GM18505 (cell line): ENCODE results near the gene RUNX2.

Source experiments
- ATAC-seq: cut with Tn5 transposase; IDR thresholded peaks from one replicate; pipeline ENCODE4 v1.9.1; 2021; ENCODE audit not compliant: unreplicated experiment
- POLR2A ChIP-seq: IDR thresholded peaks from 4 replicates; pipeline ENCODE4 v1.6.1; 2011; ENCODE audit warnings: borderline replicate concordance; ENCODE audit not compliant: insufficient read depth, insufficient read length; ENCODE audit errors: extremely low read depth

The RUNX2 gene

DNA sequence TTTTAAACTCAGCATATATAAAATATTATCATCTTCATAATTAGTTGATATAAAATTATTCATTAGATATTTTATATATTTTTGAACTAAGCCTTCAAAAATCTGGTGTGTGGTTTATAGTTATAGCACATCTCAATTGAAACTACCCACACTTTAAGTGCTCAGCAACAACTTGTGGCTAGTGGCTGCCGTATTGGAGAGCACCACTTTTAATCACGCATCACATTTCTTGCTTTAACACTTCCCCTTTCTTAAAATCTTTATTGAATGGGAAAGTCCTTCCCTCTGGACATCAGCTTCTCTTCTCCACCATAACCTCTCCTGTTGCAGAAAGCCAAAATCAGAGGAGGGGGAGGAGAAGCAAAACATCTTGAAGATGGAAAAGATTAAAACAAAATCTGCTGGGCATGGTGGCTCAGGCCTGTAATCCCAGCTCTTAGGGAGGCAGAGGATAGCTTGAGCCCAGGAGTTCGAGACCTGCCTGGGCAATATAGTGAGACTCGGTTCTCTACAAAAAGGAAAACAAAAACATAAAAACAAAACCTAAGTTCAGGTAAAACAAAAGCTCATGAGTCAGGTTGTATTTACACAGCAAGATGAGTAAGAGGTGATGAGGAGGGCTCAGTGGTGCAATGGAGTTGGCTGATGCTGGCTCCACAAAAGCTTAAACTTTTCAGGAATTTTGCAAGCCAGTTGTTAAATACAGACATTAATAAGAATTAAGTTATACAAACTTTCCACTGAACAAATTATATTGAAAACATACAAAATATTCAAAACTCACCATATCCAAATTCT, 286.6 kb downstream of the RUNX2 start:
- TF ChIP-seq POLR2A, result no peak
- ATAC-seq, result no peak

DNA sequence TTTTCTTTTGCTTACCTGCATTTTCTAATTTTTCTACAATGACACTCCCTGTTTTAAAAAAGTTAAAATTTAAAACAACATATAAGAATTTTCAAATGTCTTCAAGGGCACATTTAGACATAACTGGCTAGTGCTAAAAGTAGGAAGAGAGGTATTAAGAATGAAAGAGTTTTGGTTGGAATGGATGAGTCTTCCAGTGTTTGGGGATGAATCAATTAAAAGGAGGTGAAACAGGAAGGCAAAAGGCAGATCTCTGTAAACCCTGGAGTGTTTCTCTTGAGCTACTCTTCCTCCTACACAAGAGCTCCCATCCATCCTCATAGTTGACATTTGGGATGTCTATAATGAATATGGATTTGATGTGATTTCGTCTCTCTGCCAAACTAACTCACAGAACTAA, 288.1 kb downstream of the RUNX2 start:
- no peak for ATAC-seq
- no peak for TF ChIP-seq POLR2A

DNA sequence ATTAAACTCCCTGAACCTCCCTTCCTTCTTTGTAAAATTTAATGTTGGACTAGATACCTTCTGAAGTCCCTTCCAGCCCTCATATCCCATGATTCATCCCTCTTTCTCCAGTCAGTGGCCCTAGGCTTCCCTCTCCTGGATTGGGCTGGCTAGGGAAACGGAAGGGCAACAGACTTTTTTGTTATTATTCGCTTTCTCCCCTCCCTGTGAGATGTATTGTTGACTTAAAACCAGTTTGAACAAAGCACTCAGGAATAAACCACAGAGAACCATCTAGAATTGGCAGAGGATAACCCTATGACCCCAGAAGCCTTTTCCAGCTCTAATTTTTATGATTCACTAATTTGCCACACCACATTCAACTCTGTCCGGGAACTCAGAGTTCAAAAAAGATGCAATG, 289.3 kb downstream of the RUNX2 start:
- ATAC-seq, result no peak

DNA sequence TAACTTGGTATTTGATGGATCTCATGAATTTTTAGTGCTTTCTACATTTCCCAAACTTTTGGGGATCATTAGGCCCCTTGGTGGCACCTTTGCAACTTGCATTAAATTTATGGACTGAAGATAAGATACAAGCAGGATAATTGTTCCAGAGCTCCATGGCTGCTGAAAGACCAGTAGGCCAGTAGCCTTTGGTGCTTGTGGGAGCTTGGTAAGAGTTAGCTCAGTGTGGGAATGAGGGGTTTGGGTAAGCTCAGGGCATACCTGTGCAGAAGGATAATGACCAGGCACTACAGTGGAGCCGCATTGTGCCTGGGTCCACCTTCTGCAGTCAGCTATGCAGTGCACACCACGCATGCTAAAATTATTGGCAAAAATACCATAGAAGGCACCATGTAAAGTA, 290.1 kb downstream of the RUNX2 start:
- TF ChIP-seq POLR2A, result no peak
- ATAC-seq, result no peak

More for the DNA sequence above, 289.3 kb downstream of the RUNX2 start:
- no peak for TF ChIP-seq POLR2A

DNA sequence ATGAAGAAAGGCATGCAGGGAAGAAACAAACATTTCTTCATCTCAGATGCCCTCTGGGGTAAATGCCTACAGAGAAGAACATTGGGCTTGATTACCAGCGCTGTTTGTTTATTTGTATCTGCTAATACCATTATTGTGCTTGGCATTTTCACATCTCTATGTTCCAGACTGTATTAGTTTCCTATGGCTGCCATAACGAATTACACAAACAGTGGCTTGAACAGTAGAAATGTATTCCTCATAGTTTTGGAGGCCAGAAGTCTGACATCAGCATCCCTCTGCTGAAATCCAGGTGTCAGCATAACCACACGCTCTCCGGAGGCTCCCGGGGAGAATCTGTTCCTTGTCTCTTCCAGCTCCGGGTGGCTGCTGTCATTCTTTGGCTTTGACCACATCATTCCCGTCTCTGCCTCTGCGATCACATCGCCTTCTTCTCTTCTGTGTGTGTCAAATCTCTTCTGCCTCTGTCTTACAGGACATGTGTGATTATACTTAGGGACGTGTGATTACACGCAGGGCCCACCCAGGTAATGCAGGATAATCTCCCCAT, 291.2 kb downstream of the RUNX2 start:
- no peak for ATAC-seq
- TF ChIP-seq POLR2A, result no peak

DNA sequence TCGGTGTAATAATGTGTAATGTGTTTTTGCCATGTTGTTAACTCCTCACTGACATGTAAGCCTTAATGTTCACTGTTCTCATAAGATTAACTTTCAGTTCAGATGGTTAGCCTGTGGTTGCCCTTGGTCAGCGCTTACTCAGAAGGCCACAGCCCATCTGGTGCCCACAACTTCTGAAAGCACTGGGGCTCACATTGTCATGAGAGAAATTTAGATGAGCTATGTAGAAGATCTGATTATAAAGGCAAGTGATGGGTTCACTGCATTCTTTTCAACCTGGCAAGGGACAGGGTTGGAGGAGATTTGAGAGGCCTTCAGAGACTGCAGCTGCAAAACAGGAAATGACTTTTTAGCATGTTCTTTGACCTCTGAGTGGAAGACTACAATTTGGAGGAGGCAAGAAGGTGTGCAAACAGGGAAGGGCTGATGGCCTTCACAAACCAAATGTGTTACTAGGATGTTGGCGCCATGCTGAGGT, 291.9 kb downstream of the RUNX2 start:
- no peak for TF ChIP-seq POLR2A
- ATAC-seq, result no peak

DNA sequence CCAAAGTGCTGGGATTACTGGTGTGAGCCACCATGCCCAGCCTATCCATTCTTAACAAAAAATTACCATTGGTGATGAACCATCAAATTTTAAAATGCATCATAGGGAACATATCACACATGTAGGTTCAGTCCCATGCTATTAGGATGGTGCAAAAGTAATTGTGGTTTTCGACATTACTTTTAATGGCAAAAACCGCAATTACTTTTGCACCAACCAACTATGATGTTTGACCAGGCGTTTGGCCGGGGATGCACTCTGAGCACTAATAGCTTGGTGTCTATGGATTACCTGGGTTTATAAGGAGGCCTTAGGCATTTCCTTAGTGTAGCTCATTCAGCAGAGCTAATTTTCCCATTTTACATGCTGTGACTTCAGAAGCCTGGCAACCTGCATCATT, 296.1 kb downstream of the RUNX2 start:
- no peak for ATAC-seq
- no peak for TF ChIP-seq POLR2A

DNA sequence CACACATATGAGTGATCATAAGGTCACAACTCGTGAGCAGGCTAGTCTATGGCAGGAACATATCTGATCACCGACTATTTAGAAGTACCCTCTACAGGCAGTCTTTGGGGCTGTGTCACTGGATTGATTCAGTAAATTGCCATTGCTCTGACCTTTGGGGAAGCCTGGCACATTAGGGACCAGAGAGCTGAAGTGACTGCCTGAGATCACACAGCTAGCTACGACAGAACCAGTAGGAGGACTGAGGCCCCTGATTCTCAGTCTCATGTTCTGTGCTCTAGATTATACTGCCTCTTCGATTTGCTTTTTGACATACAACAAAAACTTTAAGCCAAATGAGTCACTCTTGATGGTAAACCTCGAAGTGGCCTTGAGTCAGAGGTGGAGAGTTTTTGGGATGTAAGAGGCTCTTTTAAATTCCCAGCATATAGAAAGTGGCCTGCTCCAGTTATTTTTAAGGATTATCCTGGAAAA, 297.1 kb downstream of the RUNX2 start:
- TF ChIP-seq POLR2A, result no peak
- ATAC-seq, result no peak

DNA sequence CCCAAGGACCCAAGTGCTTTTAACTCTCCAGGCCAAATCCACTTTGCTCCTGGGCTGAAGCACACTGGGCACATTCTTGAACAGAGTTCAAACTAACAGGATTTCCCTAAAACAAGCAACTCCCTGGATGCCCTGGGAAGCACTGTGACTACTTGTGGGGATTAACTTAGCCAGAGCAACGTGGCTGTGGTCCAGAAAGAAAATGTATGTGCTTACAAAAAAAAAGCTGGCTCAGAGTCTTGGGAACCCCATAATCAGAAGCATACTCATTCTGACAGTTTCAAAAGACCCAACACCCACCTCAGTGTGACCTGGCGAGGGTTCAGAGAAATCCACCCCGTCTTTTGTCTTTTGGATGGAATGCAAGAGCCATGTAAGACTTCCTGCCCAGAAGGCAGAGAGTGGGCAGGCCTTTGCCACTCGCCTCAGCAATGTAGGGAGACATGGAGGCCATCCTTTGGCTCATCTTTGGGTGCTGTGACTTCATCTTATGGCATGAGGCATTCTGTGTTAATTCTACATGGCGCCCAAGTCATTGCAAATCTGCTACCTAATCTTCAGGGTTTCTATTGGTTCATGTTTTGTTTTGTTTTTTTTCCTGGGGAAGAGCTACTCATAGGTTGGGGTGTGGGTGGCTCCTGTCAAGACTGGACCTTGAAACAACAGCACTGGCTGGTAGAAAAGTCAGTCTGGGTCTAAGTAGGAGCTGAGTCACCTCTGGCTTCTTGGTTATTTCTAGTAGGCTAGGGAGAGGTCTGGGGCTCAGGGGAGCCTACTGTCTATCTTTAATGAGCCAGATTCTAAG, 298.2 kb downstream of the RUNX2 start:
- ATAC-seq, result no peak
- no peak for TF ChIP-seq POLR2A

DNA sequence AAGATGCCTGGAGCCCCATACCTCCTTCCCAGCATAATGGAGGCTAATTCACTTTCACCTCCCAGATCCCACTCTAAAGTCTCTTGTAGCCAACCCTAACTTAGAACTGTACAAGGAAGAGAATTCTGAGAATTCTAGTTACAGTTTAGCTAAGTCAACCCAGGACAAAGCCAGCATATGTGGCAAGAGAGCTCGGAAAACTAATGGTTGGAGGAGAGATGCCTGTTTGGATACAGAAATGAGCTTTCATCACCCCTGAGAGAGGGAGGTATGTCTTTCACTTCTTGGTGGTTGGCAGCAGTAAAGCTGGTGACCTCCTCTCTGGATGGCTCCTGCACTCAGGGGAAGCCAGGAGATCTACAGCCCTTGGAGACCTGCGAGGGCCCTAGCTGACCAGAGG, 302.2 kb downstream of the RUNX2 start:
- ATAC-seq, result no peak

DNA sequence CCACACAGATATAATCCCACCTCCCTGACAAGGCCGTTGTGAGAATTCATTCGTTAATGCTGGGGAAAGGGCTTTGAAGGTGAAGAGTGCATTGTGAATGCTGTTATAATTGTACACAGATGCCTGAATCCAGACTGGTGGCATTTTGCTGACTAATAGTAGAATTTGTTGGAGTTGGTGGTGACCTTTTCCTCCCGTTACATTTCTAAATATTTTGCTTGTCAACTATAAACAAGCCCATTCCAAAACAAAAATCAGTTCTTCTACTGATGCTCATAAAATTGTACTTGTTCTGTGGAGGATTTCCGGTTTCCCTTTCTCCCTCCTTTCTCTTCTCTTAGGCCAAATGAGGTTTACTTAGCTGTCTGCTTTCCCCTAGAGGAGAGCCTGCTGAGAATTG, 302.7 kb downstream of the RUNX2 start:
- no peak for ATAC-seq

More for the DNA sequence above, 302.2 kb downstream of the RUNX2 start:
- TF ChIP-seq POLR2A, result no peak

DNA sequence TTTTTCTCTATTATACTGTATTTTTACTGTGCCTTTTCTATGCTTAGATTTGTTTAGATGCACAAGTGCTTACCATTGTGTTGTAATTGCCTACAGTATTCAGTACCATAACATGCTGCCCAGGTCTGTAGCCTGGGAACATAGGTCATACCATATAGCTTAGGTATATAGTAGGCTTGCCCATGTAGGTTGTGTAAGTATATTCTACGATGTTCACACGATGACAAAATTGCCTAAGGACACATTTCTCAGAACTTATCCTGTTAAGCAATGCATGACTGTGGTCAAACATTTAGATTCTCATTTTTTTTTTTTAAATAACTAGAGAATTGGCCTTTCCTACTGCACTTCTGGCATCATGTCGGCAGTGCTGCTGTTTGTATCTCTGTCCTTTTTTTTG, 303.3 kb downstream of the RUNX2 start:
- no peak for TF ChIP-seq POLR2A

More for the DNA sequence above, 302.7 kb downstream of the RUNX2 start:
- TF ChIP-seq POLR2A, result no peak

DNA sequence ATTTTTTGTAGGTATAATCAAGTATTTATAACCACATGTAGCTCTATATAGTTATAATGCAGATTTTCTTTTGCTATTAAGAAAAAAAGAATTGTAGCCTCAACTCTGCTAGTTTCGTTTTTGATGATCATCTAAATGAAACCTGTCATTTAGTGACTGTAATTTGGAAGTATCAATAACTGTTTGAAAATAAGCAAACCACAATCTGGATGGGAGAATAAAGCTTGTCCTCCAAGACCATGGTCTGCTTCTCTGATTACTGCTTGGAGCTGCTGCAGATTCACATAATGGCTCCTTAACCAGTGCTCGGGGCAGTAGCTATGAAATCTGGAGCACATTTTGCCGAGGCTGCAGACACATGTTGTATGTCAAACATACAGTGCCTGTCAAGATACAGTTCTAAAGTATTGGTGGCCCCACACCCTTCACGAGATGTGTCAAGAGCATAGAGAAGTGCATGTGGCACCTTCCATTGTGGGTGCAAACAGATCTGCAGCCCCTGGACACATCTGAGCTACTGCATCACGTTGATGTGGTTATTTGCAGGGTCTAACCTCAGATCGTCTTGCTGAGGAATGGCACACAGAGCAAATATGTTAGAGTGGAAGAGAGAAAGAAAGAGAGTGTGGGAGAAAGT, 305.3 kb downstream of the RUNX2 start:
- no peak for ATAC-seq
- TF ChIP-seq POLR2A, result no peak

More for the DNA sequence above, 303.3 kb downstream of the RUNX2 start:
- ATAC-seq, result no peak
